GM21390 (cell line): ENCODE results near the gene CRY2.

Experiments
- ATAC-seq: cut with Tn5 transposase; IDR thresholded peaks from one replicate; pipeline ENCODE4 v1.9.1; 2021; ENCODE audit not compliant: unreplicated experiment

Gene CRY2

DNA sequence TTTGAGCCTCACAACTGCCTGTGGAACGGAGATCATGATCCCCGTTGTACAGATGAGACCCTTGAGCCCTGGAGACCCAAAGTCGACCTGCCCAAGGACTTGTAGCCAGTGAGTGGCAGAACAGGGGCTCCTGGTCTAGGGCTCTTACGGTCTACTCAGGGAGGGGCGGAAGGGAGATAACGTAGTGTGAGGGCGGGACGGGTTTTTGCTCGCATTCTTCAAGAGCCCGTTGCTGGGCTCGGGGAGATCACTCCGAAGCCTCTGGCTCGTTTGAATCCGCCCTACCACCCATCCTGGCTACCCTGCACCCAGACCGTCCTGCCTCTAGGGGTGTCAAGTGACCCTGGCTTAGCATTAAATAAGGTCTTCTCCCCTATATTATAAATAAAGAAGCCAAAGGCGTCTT, 639 bp downstream of the CRY2 start:
- peak; percentile 19 for ATAC-seq

DNA sequence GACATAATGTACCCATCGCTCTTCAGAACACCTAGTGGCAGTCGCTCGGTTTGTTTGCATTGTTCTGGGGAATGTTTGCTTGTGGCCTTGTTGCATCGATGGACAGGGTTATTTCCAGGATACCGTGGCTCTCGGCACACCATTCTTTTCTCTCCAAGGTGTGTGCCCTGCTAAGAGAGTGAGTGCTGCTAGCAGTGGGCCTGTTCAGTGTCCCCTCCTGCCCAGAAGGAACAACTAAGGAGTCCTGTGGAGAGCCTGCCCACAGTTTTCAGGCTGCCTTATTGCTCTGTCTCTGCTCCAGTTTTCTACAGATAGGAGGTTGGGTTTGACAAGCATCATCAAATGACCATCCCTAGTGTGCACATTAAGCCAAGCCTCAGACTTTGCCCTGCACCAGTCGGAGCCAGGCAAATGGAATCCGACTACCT, 1.4 kb downstream of the CRY2 start:
- ATAC-seq, result no peak

DNA sequence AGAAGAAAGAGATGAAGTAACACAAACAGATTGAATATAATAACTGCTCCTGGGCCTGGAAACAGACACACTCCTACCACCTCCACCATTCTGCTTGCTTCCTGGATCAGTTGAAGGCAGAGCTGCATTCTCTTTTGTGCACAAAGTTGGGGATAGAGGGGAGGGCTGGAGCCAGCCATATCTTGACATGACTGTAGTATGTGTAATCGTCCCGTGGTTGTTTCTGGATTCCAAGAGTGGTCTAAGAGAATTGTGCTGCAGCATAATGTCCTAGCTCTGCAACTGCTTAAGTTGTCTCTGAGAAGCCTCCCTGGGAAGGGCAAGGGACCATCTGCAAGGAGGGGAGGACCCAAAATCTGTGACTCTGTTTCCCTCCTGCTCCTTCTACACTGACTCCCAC, 3.2 kb downstream of the CRY2 start:
- ATAC-seq, result no peak

DNA sequence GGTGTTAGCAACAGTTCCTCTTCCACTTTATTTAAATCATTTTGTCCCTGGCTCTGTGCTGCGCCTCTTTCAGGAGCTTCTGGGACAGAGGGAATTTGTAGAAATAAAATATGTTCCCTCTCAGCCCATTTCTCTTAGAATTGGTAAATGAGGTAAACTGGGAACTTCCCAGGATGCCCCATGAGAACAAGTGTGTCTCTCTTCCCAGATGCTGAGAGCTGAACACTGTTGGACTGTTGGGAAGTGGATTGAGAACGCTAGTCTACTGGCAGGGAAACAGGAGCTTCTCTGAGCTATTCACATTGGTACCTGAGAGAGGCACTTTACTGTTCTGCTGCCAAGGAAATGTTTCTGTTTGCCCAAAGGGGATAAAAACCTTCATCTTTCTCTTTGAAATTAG, 4.0 kb downstream of the CRY2 start:
- no peak for ATAC-seq

DNA sequence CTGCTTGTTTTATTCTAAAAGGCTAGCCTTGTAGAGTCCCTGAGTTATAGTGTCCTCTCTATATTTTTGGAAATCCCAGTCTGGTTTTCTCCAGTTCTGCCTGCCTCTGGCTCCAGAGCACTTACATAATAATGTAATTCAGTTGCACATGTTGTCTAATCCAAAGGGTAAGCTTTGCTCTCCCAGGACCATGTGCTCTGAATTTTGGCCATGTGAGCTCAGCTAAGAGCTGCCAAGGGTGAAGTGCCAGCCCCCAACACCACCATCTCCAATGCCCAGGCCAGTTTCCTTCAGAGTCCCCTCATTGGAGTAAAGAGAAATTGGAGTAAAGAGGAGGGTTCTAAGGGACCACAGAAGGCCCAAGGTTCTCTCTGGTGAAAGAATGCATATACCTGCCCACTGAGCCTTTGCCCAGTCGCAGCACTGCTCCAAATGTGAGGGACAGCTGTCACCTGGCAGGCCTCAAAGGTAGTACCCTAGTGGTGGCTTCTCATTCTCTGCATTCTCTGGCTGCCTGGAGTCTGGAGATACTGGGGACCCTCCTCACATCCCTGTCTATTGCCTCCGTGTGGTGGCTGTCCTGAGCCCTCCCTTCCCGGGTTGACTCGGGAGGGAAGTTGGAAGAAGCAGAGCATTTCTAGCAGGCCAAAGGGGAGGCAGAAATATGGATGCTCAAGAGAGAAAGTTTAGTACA, 4.9 kb downstream of the CRY2 start:
- peak; percentile 27 for ATAC-seq

DNA sequence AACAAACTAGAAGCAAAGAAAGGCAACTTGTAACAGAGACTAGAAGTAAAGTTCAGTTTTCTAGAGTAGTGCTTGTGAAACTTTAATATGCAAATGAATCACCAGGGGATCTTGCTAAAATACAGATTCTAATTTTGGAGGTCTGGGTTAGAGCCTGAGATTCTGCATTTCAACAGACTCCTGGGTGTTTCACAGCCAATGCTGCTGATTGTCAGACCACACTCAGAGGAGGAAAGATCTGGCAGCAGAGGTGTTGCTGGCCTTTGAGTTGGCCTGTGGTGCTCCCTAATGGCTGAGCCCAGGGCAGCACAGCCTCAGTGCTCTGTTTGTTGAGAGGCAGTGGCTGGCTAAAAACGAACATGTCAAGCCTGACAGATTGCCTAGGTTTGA, 5.4 kb downstream of the CRY2 start:
- ATAC-seq, result peak; percentile 56

DNA sequence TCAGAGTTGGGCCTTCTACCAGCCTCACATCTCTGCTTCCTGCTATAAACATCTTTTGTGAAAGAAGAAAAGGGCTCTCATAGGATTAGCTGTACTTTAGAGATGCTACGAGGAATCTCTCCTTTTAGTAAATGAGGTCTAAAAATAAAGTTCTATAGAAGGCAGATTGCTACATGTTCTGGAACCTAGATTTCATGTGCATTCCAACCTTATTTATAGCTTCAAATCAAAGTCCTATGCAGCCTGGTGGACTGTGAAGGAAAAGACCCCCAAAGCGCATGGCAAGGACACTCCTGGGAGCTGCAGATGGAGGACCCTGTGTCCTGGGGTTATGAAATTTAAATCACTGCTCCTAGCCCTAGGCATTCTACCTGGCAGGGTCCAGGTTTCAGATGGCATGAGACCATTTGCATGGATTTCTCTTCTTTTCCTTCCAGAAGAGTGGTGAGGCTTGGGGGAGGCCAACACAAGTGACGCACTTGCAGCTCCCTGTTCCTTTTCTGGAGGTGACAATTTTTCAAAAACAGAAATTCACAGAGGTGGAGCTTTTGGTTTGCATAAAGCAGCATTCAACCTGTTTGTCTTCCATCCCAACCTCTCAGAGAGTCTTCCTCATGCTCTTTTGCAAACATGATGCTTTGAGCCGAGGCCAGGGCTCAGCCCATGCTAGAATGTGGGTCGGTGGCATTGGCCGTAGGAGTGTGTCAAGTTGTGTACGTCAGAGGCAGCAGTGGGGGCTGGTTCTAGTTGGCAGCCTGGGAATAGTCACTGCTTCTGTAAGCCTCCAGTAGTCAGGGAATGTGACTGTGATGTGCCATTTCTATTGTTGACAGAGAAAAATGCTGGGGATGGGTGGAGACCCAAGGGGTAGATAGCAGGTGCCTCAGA, 6.3 kb downstream of the CRY2 start:
- no peak for ATAC-seq

DNA sequence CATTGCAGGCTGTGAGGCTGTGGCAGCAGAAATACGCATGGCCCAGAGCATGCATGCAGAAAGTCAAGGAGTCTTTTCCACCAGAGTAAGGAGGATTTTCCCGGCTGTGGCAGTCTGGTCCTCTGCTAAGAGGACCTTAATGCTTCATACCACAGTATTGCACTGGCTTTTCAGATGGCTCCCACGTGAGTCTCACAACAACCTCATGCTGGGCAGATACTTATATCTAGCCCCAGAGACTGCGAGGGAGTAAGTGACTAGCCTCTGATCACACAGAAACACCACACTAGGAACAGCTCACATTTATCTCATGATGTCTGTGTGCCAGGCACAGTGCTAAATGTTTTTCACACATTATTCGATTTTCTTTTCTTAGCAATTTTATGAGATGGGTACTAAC, 8.0 kb downstream of the CRY2 start:
- ATAC-seq, result no peak

DNA sequence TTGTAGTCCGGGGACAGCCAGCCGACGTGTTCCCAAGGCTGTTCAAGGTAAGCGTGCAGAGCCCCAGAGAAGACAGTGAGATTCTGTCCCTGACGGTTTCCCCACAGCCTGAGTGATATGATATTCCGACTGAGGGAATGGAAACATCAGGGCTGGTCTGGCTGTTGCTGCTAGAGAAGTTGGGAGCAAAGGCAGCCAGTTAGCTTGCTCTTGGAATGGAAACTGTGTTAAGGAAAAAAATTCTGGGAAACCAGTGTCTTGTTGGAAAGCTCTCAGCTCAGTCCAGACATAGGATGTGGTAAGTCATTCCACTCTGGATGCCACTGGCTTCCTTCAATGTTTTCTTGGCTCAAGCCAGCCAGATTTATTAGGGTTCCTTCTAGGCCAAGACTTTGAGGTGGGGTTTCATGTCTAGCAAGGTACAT, 8.8 kb downstream of the CRY2 start:
- no peak for ATAC-seq

DNA sequence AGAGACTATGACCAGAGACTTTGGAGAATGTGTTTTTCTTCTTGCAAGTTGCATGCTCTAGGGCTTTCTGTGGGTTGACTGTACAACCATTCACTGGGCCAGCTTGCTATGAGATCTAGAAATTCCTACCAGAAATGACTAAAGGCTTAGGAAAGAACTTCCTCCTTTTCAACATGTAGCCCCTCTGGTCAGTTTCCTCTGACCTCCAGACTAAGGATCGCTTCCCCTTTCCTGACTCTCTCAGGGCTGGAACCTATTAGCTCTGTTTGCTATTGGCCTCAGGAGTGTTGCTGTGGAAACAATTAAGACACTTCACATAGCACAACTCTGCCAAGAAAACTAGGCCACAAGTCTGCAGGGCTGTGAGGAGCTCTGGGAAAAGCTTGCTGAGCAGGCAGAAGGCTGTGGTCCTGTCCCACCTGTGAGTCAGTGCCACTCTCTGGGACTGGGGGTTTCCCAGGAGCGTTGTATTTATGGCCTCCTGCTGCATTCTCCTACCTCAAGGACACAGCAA, 10.7 kb downstream of the CRY2 start:
- no peak for ATAC-seq

DNA sequence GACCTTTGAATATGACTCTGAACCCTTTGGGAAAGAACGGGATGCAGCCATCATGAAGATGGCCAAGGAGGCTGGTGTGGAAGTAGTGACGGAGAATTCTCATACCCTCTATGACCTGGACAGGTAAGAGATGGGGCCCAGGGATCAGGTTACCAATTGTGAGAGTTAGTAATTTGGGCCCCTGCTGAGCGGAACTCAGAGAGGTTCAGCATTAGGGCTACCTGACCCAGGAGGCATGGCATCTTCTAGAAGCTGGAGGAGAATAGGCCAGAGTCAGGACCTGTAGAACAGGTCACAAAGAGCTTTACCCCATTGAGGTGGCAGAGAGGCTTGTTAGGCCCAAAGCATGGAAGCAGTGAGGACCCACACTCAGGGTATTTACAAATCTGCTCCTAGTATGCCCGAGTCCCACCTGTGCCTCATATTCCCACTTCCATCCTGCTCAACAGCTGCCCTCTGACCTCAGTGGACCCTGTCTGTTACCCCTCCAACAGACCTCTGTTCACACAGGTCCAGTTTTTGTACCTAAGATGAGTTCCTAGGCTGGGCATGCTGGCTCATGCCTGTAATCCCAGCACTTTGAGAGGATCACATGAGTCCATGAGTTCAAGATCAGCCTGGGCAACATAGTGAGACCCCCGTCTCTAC, 11.6 kb downstream of the CRY2 start:
- no peak for ATAC-seq

DNA sequence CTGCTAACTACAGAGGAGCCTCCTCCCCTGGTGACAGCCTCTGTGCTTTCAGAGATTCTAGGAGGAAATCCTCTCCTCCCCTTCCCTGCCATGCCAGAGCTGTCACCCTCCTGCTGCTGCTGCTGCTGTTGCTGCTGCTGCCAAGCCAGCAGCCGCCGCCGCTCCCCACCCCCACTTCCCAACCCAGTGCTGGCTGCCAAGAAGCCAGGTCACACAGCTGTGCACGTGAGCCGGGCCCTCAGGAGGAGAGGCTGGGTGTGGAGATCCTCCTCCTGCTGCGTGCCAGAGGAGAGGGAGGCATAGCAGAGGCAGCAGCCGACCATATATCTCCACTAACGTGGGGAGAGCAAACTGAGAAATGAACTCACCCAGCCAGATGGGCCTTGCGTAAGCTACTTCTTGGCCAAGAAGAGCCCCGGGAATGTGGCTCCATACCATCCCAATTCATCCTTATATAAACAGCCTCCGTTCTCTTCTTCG, 12.4 kb downstream of the CRY2 start:
- ATAC-seq, result no peak

DNA sequence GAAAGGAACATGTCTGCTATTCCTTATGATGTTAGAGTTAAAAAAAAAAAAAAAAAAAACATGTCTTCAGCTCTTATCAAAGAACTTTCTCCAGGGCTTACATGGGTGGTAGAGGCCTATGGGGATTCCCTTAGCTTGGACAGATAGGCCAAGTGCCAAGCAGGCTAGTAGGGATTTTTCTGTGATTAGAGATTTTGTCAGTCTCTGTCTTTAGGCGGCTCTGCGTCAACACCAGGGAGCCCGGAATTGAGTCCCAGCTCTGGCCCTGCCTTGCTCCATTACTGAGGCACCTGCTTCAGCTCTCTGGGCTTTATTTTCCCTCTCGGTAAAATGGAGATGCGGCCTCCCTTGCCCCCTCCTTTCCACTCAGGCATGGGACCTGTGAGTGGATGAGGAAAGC, 13.1 kb downstream of the CRY2 start:
- no peak for ATAC-seq

DNA sequence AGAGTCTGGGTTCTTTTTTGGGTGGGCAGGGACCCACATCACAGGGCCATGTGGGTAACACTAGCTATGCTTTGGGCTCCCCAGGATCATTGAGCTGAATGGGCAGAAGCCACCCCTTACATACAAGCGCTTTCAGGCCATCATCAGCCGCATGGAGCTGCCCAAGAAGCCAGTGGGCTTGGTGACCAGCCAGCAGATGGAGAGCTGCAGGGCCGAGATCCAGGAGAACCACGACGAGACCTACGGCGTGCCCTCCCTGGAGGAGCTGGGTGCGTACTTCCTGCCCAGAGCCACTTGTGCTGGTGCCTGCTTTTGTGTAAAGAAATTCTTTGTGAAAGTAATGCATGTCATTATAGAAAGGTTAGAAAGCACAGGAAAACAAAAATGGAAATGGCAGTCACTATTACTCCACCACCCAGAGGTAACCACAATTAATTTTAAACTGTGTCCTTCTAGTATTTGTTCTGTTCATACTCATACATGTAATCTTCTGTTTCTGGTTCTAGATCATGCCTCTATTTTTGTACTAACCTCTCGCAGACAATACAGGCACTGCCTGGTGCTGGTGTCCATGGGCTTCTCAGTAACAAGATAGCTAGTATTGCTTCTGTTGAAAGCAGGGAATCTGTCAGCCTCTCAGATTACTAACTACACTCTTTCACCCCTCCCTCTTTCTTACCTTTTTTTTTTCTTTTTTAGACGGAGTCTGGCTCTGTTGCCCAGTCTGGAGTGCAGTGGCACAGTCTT, 13.7 kb downstream of the CRY2 start:
- ATAC-seq, result no peak

DNA sequence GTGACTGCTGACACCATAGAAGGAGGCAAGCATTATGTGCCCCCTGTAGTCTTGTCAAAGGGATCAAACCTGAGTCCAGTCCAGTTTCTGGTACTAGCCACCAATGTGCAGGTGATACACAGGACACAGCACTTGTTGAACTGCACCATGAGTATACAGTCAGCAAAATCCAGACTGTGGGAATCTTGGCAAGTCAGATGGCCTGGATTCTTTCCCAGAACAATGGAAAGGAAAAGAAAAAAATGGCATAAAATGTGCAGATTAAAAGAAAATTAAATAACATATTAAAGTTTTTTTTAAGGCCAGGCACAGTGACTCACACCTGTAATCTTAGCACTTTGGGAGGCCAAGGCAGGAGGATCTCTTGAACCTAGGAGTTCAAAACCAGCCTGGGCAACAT, 16.8 kb downstream of the CRY2 start:
- ATAC-seq, result no peak

DNA sequence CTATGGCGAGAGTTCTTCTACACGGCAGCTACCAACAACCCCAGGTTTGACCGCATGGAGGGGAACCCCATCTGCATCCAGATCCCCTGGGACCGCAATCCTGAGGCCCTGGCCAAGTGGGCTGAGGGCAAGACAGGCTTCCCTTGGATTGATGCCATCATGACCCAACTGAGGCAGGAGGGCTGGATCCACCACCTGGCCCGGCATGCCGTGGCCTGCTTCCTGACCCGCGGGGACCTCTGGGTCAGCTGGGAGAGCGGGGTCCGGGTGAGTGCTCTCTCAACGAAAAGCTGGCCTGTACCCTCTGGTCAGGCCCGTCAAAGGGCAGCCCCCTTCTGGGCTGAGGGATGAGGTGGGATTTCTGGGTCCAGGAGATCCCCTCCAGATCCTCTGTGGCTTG, 22.3 kb downstream of the CRY2 start:
- no peak for ATAC-seq

DNA sequence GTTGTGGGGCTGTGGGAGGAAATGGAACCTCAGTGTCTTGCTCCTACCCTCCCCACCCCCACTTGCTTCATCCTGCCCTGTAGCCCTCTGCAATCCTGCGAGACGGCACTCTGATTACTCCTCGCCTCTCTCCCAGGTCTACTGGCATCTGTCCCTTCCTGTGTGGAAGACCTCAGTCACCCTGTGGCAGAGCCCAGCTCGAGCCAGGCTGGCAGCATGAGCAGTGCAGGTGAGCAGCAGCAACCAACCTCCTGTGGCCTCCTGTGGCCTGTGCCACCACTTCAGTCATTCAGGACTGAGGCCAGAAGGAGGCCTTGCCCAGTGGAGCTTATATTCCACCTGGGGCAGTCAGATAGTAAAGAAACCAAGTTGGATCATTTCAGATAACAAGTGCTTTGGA, 23.4 kb downstream of the CRY2 start:
- ATAC-seq, result no peak

DNA sequence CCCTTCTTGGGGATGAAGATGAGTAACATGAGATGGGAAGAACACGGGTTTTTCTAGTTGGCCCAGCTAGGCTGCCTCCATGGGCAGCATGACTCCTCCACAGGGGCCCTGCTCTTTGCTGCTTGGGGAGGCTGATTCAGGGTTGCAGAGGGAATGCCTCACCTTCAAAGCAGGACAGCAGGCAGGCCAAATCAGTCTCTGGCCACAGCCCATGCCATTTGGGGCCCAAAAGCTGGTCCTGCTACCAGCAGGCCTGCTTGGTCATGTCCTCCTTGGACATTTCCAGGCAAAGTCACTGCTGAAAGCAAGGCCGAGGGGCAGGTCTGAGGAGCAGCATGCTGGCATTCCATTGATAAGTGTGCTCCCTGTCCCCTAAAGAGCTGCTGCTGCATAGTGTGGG, 24.4 kb downstream of the CRY2 start:
- ATAC-seq, result no peak

DNA sequence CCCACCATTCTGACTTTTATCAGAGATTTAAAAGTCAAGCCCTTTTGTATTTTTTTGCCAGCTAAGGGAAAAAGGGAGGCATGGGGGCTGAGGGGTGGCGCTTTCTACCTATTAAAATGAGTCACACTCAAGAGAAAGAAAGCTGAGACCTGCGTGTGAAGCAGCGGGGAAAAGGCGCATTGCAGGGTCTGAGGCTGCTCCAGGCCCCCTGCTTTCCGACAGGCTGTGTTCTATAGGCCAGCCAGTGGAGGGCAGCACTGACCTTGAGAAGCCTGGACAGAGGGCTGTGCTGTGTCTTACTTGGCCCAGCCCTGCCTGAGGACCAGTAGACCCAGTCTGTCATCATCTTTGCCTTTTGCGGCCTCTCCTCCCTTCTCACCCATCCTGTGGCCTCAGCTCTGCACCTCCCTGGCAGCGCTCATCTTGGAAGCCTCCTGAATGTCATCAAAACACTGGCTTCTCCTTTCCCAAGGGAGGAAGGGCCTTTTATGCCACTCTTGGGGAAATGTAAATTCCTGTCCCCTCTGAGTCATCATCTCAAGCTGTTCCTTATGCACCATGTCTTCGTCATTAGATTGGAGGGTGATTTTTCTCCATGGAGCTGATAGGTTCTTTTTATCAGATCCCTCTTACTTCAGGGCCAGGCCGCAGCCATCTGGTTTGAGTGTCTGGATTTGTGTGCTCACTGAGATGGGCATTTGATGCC, 25.5 kb downstream of the CRY2 start:
- no peak for ATAC-seq

DNA sequence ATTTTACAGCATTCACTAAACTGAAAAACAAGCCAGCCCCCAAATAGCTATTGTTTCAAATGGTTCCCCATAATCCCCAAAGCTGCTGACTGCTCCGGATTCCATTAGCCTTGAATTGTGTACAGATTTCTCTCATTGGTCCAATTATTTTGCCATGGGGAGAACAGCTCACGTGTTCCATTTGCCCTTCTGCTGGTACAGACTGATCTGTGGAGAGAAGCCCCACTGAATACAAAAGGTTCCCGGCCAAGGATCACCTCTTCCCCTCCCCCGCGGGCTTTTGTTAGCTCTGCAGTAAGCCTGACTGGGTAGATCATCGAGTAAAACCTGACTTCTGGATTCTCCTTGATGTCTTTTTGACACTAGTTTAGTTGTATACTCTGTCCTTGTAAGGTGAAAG, 29.1 kb downstream of the CRY2 start:
- ATAC-seq, result no peak
